GM19238 (cell line): ENCODE measurements around the gene XPC.
A peak's percentile ranks its signal among the peaks of the same experiment; 100 is the strongest.

Experiments used
- DNase-seq: peaks from one replicate; pipeline ENCODE4 v3.0.0; 2011; ENCODE audit warnings: low spot score; ENCODE audit not compliant: insufficient read length

Gene XPC

DNA sequence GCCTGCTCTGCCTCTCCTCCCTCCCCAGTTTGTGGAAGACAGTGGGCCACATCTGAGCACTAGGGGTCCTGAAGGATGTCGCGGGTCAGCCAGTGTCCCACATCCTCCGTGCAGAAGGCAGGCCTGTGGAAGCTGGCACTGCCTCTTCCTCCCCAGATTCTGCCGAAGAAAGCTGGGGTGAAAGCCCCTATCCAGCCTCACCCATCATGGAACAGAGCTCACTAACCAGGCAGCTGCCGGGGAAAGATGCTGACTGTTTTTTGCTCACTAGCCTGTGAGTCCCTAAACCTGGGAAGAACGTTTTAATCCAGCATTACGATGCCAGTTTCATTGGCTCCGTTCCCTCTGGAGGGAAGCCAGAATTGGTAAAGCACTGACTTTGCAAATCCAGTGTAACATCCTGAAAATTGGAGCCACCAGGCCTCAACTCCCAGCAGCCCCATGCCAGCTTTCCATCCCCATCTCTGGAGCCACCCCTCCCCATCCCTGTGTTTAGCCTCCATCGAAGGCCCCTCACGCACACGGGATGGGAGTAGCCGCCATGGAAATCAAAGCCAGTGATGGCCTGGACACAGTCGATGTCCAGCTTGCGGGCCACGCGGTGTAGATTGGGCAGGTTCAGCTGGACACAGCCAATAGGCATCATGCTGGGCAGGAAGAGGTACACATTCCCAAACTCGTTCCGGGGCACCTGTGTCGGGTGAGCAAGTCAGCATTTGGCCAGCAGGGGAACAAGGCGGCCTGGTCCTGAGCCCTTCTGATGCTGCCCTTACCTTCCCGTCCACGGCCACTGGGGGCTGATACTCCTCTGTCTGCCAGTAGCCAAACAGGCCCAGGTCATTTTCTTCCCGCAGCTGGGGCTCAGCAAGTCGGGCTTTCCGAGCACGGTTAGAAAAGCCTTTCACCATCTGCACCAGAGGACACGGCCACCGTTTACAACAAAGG, 30.1 kb downstream of the XPC start:
- no peak for DNase-seq

DNA sequence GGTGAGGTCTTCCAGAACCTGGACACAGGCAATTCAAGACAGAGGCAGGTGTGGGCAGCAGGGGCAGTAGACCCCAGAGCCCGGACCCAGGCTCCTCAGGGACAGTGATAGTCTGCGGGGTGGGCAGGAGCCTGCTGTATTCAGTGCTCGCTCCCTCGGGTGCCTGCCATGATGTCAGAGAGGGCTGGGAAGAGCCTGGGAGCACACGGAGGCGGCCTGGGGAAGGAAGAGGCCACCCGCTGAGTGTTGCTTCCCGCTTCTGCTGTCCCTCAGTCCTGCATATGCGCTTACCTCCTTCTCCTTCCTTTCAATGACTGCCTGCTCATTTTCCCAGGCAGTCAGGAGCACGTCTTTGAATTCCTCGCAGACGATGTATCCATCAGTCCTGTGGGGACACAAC, 30.8 kb downstream of the XPC start:
- DNase-seq, result no peak

DNA sequence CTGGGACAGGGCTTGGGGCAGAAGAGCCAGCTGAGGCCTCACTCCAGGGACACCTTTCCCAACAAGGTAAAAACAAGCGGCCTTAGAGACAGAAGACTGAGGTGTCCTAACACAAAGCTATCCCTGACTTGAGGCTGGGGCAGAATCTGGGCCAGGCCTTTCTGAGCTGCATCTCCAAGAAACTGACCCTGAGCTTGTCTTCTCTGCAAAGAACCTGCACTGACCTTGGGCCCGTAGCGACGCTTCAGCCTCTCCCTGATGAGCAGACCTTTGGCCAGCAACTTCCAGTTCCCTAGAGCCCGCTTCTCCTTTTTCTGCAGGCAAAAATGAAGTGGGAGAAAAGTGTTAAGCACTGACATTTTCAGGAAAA, 31.4 kb downstream of the XPC start:
- no peak for DNase-seq

DNA sequence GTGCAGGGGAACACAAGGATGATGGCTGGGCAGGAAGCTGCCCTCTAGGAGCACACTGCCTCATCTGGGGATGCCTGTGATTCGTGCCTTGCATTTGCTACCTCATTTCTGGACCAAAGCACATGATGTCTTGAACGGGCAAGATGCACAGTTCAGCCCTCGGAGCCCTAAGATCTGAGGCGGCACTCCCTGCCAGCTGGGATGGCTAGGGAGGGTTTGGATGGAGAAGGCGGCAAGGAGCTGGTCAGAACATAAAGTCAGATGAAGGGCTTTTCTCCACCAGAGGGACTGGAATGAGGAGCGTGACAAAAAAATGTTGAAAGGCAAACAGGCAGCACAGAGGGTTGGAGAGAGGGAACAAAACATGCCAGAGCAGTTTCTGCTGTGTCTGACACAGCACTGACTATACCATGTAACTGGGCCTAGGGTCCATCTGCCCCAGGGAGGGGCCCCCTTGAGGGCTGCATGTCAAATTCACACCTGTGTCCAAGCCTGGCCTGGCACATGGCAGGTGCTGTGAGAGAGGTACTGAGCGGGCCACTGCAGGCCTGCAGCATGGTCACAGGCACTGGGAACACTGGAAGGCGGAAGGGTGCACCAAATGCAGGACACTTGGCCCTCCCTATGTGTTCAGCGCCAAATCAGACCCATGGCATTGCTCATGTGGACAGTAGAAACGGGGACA, 31.9 kb downstream of the XPC start:
- DNase-seq, result no peak

DNA sequence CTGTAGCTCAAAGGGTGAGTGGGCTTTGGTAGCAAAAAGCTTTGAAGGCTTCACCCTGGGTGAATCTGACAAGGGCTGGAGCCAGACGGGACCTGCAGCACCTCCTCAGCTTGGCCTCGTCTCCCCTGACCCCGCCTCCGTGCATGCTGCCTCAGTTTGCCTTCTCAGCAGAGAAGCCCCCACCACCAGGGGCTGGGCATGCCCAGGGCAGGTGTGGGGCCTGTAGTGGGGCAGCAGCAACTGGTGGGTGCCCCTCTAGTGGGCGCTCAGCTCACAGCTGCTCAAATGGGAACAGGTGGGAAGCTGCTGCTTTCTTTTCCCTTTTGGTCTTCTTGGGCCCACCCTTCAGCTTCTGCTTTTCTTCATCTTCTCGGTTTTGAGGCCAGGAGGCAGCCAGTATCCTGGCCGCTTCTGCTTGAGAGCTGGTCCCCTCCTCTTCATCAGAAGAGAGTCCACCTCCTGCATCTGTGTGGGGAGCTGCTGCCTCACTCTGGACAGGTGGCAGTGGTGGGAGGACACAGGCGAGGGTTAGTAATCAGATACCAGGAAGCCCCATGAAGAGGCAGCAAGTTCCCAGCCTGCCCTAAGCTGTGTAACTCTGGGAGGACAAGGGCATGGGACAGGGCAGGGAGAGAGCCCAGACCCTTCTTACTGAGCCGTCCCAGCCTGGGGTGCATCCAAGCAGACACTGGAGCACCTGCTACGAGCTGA, 32.6 kb downstream of the XPC start:
- DNase-seq, result no peak

DNA sequence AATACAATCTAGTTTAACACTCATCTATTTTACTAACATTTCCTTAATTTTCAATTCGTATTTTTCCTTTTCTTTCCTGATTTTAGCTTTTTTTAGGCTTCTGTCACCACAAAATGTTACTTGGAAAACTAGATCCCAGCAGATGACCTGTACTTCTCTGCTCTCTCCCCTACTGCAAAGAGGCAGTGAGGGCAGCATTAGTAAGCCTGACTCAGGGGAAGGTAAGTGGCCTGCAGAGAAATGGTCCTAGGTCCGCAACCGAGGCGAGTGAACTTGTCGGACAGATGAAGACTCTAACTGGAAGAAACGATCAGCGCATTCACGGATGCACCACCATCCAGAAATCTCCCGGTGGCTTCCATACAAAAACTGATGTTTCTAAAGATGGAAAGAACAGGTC, 33.2 kb downstream of the XPC start:
- no peak for DNase-seq

DNA sequence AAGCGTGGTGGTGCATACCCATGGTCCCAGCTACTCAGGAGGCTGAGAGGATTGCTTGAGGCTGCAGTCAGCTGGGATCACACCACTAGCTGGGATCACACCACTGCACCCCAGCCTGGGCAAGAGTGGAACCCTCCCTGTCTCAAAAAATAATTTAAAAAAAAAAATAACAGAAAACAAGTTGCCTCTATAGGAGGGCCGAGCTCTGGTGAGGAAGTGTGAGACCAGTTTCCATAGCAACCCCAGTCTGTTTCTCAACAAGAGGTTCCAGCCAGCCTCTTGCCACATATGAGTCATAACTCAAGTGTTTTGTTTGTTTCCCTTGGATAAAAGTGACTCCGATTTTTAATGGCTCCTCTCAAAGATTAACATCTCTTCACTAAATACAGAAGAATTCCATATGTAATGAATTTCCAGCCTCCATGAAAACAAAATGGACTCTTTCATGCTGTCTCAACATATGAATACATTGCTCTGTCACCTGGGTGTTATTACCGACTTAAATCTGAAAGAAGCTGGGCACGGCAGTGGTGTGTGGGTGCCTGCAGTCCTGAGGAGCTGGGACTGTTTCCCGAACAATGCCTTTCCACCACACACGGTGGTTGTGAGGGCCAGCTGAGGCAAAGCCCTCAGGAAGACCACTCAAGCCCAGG, 33.9 kb downstream of the XPC start:
- DNase-seq, result peak; percentile 85

DNA sequence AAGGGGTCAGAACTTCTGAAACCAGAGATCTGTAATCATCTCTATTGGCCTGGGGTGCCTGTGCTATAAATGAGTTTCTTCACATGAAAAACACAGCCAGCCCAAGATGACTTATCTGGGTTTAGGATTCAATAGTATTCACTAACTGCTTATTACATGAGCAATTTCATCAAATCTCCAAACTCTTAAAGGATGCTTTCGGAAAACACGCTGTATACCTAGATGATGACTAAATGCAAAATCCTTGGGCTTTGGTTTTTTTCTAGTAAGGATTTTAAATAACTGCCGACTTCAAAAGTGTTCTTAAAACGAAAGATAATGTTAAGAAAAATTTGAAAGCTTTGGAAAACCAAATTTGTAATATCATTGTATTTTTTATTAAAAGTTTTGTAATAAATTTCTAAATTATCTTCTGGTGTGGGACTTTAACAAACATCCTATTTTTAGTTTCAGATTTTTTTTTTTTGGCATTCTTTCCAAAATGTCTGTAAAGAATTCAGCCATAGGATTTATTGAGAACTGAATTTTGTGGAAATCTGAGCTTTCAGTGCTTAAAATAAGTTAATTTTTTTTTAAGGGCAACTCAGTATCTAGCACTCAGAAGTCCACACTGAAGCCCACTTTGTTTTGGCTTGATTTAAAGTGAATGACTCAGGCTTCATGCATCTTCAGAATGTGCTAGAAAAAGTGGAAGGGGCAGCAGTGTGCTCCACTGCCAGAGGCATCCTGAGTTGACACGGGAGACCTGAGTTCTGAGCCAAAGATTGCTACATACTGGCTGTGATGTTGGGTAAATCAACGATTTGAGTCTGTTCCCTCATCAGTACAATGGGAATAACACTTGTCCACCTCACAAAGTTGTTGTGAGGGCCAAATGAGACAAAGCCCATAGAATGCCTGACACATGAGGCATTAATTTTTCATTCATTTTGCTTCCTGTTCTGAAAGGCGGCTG, 34.9 kb downstream of the XPC start:
- no peak for DNase-seq

DNA sequence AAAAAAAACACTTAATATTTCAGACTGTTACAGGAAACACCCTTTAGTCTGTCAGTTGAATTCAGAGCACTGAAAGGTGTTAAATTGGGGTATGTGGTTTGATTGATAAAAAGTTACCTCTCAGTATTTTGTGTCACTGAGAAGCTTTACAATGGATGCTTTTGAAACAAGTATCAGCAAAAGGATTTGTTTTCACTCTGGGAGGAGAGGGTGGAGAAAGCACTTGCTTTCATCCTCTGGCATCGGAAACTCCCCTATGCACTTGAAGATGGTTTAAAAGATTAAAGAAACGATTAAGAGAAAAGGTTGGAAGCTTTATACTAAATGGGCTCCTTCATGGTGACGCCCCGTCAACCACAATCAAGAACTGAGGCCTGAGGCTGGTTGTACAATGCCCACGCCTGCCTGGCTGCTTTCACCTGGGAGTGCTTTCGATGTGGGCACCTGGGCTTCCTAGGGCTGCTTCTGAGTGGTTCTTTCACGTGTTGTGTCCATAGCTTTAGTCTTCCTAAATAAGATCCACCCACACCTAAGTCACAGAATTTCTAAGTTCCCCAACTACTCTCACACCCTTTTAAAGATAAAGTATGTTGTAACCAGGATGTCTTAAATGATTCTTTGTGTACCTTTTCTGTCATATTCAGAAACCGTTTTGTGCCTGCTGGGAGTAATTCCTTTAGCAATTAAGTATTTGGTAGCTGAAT, 35.7 kb downstream of the XPC start:
- no peak for DNase-seq

DNA sequence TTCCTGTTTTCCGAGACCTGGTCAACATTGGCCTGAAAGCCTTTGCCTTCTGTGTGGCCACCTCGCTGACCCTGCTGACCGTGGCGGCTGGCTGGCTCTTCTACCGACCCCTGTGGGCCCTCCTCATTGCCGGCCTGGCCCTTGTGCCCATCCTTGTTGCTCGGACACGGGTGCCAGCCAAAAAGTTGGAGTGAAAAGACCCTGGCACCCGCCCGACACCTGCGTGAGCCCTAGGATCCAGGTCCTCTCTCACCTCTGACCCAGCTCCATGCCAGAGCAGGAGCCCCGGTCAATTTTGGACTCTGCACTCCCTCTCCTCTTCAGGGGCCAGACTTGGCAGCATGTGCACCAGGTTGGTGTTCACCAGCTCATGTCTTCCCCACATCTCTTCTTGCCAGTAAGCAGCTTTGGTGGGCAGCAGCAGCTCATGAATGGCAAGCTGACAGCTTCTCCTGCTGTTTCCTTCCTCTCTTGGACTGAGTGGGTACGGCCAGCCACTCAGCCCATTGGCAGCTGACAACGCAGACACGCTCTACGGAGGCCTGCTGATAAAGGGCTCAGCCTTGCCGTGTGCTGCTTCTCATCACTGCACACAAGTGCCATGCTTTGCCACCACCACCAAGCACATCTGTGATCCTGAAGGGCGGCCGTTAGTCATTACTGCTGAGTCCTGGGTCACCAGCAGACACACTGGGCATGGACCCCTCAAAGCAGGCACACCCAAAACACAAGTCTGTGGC, 36.6 kb downstream of the XPC start:
- DNase-seq, result no peak

DNA sequence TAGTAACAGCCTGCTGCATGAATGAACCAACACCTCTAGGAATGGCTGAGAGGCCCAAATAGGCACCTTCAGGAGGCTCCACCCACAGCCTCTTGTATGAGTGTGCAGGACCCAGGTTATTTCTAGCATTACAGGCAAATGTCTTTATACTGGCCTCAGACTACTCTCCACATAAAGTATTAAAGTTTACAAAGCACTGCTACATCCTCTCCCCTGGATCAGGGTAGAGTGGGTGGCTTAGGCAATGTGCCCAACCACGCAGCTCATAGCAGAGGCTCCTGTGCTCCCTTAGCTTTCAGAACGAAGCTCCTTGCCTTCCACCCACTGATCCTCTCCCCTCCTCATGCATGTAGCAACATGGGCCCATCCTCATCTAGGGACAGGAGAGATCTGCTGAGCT, 37.3 kb downstream of the XPC start:
- no peak for DNase-seq

DNA sequence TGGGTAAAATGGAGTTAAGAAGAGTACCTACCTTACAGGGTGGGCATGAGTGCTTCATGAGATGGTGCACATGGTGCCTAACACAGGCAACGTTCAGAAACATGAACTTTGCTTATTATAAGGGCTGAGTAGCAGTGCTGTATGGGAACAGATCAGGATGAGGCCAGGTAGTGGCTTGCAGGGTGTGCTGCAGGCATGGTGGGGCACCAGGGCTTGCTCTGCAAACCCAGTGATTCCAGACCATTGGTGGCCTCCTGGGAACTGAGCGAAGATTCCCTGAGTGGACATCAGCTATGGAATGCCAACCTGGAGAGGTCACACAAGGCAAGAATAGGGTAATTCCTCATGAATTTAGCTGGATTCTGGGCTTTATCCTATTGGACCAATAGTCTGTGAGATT, 37.7 kb downstream of the XPC start:
- no peak for DNase-seq

DNA sequence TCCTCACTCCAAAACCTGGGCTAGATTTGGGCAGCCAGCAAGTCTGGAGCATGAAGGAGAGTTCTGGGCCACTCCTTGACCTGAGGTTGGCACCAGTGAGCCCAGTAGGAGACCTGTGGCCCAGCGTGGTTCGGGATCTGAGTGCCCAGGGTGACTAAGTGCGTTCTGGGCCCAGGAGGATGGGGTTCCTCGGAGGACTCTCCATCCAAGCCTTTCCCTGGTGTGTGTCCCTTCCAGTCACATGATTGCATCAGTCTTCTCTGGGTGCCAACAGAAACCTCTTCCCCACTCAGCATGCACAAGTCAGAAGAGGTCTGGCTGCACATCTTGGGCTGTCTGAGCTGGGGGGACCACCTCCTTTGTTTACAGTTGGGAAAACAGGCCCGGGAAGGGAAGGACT, 38.6 kb downstream of the XPC start:
- no peak for DNase-seq

DNA sequence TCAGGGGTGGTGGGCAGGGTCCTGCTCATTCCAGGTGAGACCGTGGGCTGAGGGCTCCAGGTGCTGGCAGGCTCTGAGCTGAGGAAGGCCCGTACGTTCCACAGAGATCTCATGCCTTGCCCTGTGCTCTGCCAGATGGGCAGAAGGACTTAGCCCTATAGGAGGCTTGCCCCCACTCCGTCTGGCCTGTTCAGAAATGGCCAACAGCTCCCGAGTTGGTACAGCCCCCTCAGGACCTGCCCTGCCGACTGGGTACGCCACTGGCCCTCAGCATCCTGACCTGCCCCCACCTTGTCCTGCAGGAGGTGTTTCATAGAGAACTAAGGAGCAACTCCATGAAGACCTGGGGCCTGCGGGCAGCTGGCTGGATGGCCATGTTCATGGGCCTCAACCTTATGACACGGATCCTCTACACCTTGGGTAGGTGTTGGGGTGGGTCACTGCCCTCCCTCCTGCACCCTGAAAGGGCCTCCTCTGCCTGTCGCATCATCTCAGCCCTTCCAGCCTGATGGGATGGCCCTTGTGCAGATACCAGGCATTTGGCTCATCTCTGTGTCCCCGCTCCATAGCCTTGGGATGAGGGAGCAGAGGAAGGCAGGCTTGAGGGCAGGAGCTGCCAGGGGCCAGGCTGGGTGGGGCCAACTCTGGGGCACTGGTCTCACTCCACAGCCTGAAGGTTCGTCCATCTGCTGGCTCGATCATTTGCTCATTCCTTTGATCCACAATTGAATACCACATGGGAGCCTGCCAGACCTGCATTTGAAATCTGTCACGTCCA, 39.3 kb downstream of the XPC start:
- DNase-seq, result no peak

DNA sequence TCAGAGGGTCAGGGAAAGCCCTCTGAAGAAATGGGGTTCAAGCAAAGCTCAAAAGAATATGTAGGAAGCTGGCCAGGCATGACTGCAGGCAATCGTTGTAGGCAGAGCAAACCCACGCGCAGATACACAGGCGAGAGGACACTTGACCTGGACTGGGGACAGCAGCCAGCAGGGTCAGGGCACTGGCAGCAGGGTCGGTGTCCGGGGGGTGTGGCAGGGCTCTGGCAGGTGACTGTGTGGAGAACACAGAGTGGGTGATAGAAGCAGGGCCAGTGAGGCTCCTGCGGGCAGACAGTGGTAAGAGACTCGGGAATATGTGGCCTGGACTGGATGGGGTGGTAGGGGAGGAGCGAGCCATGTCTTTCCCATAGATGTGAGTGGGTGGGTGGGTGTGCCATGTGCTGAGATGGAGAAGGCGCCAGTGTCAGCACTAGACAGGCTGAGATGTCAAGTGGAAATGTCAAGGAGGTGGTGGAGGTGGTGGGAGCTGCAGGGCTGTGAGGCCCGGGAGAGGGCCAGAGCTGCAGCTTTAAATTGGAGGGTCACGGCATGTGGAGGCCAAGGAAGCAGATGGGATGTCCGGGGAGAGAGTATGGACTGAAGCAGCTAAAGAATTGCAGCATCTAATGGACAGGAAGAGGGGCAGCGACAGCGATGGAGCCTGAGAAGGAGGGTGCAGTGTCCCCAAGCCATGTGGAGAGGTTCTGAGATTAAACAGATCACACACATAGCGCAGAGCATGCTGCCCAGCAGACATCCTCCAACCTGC, 40.1 kb downstream of the XPC start:
- DNase-seq, result no peak

DNA sequence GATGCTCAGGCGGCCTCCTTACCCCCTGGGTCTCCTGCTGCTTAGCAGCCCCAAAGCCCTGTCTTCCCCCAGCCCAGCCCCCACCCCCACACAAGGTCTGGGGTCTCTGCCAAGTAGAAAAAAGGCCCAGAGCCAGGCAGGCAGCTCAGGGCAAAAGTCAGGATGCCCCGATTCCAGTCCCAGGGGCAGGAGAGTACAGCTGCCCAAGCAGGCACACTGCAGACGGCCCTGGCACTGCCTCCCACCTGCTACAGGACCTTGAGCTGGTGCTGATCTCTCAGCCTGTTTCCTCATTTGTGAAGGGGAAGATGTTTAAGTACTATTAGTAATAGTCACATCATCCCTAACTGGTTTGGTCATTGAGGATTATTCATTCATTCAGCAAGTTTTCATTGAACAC, 41.0 kb downstream of the XPC start:
- DNase-seq, result no peak

DNA sequence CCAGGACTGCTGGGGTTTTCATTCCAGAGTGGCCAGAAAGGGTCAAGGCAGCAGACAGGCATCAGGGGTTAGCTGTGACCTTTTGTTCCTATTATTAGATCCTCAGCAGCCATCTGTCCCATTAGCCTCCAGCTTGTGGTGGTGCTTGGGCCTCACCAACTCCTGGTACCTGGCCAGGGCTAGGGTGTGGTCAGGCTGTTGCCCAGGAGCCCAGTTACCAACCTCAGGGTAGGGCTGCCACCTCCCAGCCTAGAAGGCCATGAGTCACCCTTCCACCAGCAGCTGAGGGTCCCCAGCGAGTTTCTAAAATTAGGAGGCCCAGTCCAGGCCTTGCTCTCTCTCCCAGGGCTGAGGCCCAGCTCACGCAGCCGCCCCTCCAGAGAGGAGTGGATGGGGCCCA, 41.4 kb downstream of the XPC start:
- no peak for DNase-seq

DNA sequence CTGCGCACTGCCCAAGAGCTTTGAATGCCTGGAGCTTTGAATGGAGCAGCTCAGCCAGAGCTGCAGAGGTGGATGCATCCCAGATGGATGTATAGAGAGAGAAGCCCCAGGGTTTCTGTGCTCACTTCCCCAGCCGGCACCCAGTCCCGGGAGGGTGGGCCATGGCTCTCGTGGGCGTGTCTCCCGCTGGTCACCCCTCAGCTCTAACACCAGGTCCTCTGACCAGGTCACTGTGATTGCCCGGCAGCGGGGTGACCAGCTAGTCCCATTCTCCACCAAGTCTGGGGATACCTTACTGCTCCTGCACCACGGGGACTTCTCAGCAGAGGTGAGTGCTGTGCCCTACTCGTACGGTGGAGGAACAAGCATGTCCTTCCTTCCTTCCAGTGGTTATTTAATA, 42.8 kb downstream of the XPC start:
- DNase-seq, result no peak
